Cardiac septum (tissue), 1 donor: ENCODE measurements around the gene CREB3L4. TPM values are rescaled to one million over a fixed set of nuclear protein-coding genes. Genes with fewer than 3 reads are reported as not detected.

Experiments
- DNase-seq: peaks from one replicate; pipeline ENCODE4 v3.0.0-alpha.2; 2020; ENCODE audit warnings: low spot score
- intact Hi-C: fragments of 100-400 bp; cut with DNase I; formaldehyde crosslinking; loops from one replicate; pipeline ENCODE4 v1.14.0; 2022
- long read RNA-seq: library from polyadenylated mRNA; unstranded; transcript quantifications from one replicate; pipeline ENCODE4 v2.0.0, GENCODE V29; 2021
- total RNA-seq: library from RNA; stranded (reverse); fragmentation: NEBNext Ultra II Directional; extraction: Animal tissue kit (Norgen Biotek cat#: 25700); gene quantifications from one replicate; pipeline ENCODE4 v1.2.1, GENCODE V29; 2021
- donor health status: DM: no; HTN: no; CAD: no.

Gene CREB3L4
- total RNA-seq: 3.8 TPM
- long read RNA-seq, partial matches to known transcripts: 0 of 9 reads
- long read RNA-seq, other reads (novel, unspliced or antisense): 6 of 9 reads

- peak; percentile 95 for DNase-seq
- intact Hi-C loops: loop anchor here (1.0 to 5.0 kb wide), 2 partner anchors 10 to 85 kb away; partner anchors contain the start of gene JTB
These were observed at the start of gene CREB3L4 for GRCh38 chr1:153967107-153967999. Gene CREB3L4, plus strand, starts transcription at chr1:153967902. Its CDS starts 624 bp downstream, at chr1:153968526.

DNA sequence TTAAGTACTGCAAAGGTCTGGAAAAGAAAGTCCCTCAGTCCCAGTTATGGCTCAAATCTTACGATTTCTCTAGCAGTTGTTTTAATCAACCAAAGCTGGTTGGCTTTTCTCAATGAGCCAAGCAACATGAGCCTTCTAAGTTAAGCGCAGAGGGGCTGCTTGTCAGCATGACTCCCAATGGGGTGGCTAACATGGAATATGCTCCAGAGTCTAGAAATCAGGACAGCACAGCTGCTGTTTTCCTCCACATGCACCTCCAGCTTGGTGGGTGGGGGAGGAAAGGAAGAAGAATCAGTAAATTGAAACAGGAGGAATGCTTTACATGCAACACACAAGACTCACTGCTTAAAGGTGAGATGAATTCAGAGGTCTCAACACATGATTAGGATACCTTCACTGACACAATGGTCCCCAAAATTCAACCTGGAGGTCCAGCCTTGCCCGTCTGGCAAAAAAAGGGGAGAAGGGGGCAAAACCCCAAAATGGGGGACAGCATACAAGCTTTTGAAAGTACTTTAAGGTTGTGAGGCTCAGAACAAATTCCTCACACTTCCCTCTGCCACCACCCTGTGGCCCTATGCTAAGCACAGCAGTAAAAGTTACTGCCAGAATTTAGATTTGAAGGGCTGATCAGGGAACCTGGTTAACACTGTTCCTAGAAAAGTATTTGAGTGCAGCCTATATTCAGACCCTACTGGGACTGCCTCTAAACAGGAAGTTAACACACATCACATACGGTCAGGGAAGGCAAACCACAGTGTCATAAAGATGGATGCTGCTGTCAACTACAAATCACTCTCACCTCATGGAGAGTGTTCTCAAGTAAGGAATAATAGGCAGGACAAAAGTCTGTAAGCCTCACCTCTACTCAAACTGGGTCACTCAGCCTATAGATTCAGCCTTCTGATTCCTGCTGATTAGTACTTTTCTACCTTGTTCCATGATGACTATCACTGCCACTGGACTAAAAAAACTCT, 47.5 kb upstream of the CREB3L4 start:
- peak; percentile 24 for DNase-seq
- intact Hi-C loops: loop anchor here (5.0 kb wide), 1 partner anchor 98 kb away; no protein-coding TSS in a partner anchor

GRCh38 chr1:153921080-153921802, 46.5 kb upstream of the CREB3L4 start:
- DNase-seq: no peak
- intact Hi-C loops: loop anchor here (5.0 kb wide), 1 partner anchor 99 kb away; no protein-coding TSS in a partner anchor

DNA sequence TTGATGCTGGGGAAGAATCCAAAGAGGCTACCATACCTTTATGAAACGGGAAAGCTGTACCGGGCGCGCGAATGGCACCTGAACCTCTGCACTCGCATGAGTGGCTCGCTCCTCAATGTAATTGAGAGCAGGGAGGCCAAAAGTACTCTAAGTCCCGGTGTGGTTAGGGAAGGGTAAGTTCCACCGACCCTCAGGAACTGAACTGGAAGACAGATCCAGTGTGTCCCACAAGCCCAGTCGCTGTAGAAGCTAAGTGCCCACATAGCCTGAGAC, 46.0 kb upstream of the CREB3L4 start:
- DNase-seq: peak; percentile 53
- intact Hi-C loops: loop anchor here (2.0 to 5.0 kb wide), 2 partner anchors 41 to 99 kb away; no protein-coding TSS in a partner anchor

DNA sequence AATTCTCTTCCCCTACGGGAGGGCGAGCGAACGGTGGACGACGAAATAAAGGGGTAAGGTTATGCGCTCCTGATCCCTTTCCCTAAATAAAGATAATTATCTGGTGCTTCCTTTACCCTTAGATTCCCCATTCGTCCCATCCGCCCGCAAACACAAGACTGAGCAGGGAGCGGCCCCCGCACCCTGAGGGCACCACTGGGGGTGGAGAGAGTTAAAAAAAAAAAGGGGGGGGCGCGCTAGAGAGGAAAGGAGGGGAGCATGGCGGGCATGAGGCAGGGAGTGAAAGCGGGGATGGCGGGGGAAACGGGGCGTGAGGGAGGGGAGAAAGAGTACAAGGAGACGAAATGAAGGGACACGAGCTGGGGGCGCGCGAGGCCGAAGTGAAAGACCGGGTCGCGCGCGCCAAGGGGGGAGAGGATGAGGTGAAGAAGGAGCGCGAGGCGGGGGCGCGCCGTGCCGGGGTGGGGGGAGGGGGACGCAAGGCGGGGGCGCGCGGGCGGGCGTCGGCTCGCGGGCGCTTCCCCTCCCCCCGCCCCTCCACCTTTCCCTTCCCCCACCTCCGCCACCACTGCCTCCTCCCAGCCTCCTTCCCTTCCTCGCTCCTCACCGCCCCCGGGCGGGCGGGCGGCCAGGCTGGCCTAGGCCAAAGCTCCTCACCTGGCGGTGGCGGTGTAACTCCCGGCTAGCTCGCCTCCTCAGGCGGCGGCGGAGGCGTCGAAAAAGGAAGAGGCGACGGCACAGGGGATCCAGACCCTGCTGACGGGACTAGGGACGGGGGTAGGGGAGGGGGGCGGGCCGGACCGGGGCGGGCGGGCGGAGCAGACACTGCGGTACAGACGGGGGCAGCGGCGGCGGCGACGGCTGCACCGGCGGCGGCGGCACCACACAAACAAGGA, 45.4 kb upstream of the CREB3L4 start:
- intact Hi-C loops: loop anchor here (2.0 to 5.0 kb wide), 2 partner anchors 42 to 100 kb away; no protein-coding TSS in a partner anchor
- DNase-seq: no peak

GRCh38 chr1:153922972-153923925, 44.5 kb upstream of the CREB3L4 start, which contains the start of gene GATAD2B:
Gene GATAD2B, minus strand, starts transcription at chr1:153922972. Its CDS starts 94,625 bp downstream, at chr1:153828347.
- DNase-seq: peak; percentile 100
- intact Hi-C loops: loop anchor here (2.0 to 5.0 kb wide), 2 partner anchors 42 to 101 kb away; no protein-coding TSS in a partner anchor

- intact Hi-C loops: no loop called here
- DNase-seq: no peak
These were observed 41.3 kb upstream of the CREB3L4 start for GRCh38 chr1:153926405-153926804.

DNA sequence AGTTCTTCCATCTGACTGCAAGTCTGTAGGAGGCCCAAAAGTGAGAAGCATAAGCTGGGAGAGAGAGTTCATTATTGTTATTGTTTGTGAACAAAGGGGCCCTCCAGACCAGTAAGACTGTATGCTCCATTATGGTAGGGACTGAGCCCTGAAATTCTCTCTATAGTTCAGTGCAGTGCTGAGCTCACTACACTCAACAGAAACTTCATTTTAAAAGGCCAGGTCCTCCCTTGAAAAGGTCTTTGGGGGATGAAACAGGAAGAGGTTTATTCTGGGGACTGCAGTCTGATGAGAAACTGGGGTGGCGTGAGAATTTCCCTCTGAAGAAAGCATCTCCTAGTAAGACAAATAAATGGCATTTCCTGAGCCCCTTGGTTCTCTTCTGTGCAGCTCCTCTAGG, 39.5 kb upstream of the CREB3L4 start:
- DNase-seq: peak; percentile 17
- intact Hi-C loops: no loop called here

DNA sequence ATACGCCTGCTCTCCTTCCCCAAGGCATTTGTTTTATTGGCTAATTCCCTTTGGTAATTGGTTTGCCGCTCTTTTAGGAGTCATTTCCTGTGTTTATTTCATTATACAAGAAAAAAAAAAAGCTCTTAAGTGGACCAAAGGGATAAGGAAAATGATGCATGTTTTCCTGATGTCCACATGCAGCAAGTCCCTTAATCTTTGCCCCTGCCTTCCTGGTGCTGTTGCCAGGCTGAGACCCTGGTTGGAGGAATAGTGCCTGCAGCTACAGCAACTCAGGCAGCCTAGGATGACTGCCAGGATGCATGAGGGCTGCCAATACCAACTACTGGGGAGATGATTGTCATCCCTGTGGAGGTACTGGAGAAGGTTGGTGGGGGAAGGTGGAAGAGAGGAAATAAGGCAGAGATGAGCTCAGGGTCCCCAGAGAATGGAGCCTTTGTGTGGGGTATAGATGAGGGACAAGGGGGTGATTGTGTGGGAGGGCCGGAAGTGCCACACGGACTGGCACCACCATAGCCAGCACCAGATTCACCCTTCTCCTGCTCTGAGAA, 38.8 kb upstream of the CREB3L4 start:
- intact Hi-C loops: no loop called here
- DNase-seq: peak; percentile 31

GRCh38 chr1:153929426-153929825, 38.3 kb upstream of the CREB3L4 start:
- intact Hi-C loops: no loop called here
- peak; percentile 43 for DNase-seq

GRCh38 chr1:153929981-153930948, 37.4 kb upstream of the CREB3L4 start:
- DNase-seq: peak; percentile 43
- intact Hi-C loops: no loop called here

DNA sequence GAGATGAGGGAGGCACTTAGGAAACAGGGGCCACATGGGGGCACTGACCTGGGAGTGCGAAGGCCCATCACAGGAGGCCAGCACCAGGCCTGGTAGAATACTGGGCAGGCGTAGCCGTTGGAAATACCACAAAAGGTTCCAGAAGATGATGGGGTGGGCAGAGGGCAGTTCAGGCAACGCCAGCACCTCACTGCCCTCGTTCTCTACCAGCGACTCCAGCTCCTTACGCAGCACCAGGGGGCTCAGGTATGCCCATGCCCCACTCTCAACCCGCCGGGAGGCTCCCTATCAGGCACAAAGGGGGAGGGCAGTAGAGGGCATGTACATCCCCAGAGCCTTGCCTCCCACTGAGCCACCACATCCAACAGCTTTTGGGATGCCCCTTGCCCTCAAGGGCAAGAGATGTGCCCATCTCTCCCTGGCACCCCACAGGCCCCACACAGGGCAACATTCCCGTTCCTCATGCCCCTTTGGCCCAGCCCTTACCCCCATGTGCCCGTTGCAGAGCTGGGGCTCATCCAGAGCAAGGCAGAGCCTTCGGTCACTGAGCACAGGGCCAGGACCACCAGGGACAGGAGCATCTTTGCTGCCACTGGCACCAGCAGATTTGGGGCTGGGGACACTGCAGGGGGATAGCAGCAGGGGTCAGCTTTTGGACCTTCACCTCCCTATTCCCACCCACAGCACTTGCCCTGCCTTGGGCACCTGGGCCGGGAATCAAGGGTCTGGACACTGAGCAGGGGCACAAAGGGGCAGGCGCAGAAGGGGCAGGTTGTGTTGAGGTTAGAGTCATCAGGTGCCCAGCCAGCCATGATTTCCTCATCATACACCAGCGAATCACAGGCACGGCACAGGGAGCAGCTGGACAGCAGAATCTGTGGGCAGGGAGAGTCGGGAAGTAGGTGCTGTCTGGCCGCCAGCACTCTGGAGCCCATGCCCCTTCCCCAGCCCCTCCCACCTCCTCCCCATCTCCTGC, 35.3 kb upstream of the CREB3L4 start:
- no peak for DNase-seq
- intact Hi-C loops: no loop called here

GRCh38 chr1:153933430-153933829, 34.3 kb upstream of the CREB3L4 start:
- intact Hi-C loops: no loop called here
- no peak for DNase-seq

DNA sequence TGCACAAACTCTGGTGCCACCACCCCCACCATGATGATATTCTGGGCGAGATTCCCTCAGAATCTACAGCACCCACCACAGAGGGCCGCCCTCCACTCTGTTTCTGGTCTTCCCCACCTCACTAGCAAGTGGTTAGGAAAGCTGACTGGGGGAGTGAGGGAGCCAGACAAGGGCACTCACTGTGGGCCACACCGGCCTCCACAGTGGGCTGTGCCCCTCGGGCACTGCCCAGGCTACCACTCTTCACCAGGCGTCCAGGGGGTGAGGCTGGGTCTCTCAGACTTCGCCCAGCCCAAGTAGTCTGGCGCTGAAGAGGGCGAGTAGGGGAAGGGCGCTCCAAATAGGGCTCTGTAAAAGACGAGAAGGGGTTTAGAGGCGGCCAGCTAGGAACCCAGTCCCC, 33.7 kb upstream of the CREB3L4 start:
- intact Hi-C loops: no loop called here
- DNase-seq: no peak
